ENCODE data around the gene LDLR. TPM values are rescaled to one million over a fixed set of nuclear protein-coding genes. Genes with fewer than 3 reads are reported as not detected.
A peak's percentile ranks its signal among the peaks of the same experiment; 100 is the strongest.
"Not testable (repeated sequence)": the region's sequence is repeated elsewhere in the genome, so short reads cannot be mapped to it uniquely, and the experiment has no call there.

LDLR gene
- total RNA-seq, 1 experiment from 2014 or later: 127 TPM

GRCh38 chr19:11093689-11094238, 4.5 kb downstream of the LDLR start:
- ChIA-PET CTCF (interaction anchor here (0.5 to 2.3 kb wide), 10 partner anchors 8 to 852 kb away, joined by 3 to 11 read pairs (median 3); no protein-coding TSS in a partner anchor), POLR2A (interaction anchor here (0.7 to 5.4 kb wide), 5 partner anchors 7 to 59 kb away, joined by 3 to 73 read pairs (median 5); partner anchors contain the start of gene LDLR)
- H3K27ac Mint-ChIP-seq (ENCODE audit: low read depth, unreplicated experiment): peak overlapping the region; percentile 99
- TF ChIP-seq CTCF (IDR thresholded peaks at IDR 0.05; ENCODE audit: unreplicated experiment): no peak
- peaks cover 21% of the 10 kb centered on the region for H3K4me1 Mint-ChIP-seq (ENCODE audit: insufficient read depth, unreplicated experiment)
- H3K4me3 Mint-ChIP-seq (ENCODE audit: unreplicated experiment): peak overlapping the region; percentile 92
- BruUV-seq (replicated peaks): no TSS peak
- DNase-seq (ENCODE audit: unreplicated experiment): no peak
- no peaks in the 10 kb centered on the region for H3K27me3 Mint-ChIP-seq (ENCODE audit: insufficient read depth, unreplicated experiment)
- no peaks in the 10 kb centered on the region for H3K9me3 Mint-ChIP-seq (ENCODE audit: unreplicated experiment)
- intact Hi-C loops (cut with micrococcal nuclease): no loop called here
- H3K36me3 Mint-ChIP-seq (ENCODE audit: insufficient read depth, unreplicated experiment): peaks cover 91% of the 10 kb centered on the region

GRCh38 chr19:11094520-11094894, 5.2 kb downstream of the LDLR start:
- ChIA-PET POLR2A (interaction anchor here (0.9 to 5.4 kb wide), 11 partner anchors 8 to 233 kb away, joined by 3 to 73 read pairs (median 5); partner anchors contain the start of genes LDLR and SMARCA4), CTCF (interaction anchor here (0.6 to 2.3 kb wide), 6 partner anchors 9 to 159 kb away, joined by 3 to 11 read pairs (median 4); no protein-coding TSS in a partner anchor)
- Mint-ChIP-seq H3K9me3 (ENCODE audit: unreplicated experiment) (no peaks in the 10 kb centered on the region), H3K4me1 (ENCODE audit: insufficient read depth, unreplicated experiment) (peaks cover 21% of the 10 kb centered on the region), H3K27ac (ENCODE audit: low read depth, unreplicated experiment) (peak overlapping the region; percentile 95), H3K4me3 (ENCODE audit: unreplicated experiment) (peak overlapping the region; percentile 92), H3K36me3 (ENCODE audit: insufficient read depth, unreplicated experiment) (peaks cover 94% of the 10 kb centered on the region), H3K27me3 (ENCODE audit: insufficient read depth, unreplicated experiment) (no peaks in the 10 kb centered on the region)
- intact Hi-C loops (cut with micrococcal nuclease): no loop called here
- TSS peak; percentile 11 for BruUV-seq (replicated peaks)
- TF ChIP-seq CTCF (IDR thresholded peaks at IDR 0.05; ENCODE audit: unreplicated experiment): no peak
- no peak for DNase-seq (ENCODE audit: unreplicated experiment)

- Mint-ChIP-seq H3K4me3 (ENCODE audit: unreplicated experiment) (peak overlapping the region; percentile 92), H3K36me3 (ENCODE audit: insufficient read depth, unreplicated experiment) (peaks cover 94% of the 10 kb centered on the region), H3K27me3 (ENCODE audit: insufficient read depth, unreplicated experiment) (no peaks in the 10 kb centered on the region), H3K4me1 (ENCODE audit: insufficient read depth, unreplicated experiment) (peaks cover 26% of the 10 kb centered on the region), H3K9me3 (ENCODE audit: unreplicated experiment) (no peaks in the 10 kb centered on the region), H3K27ac (ENCODE audit: low read depth, unreplicated experiment) (peak overlapping the region; percentile 95)
- BruUV-seq (replicated peaks): no TSS peak
- ChIA-PET POLR2A (interaction anchor here (0.6 to 5.4 kb wide), 7 partner anchors 9 to 165 kb away, joined by 3 to 73 read pairs (median 4); partner anchors contain the start of genes LDLR and SMARCA4), CTCF (interaction anchor here (2.6 kb wide), 1 partner anchor 61 kb away, joined by 11 read pairs; no protein-coding TSS in a partner anchor)
- intact Hi-C loops (cut with micrococcal nuclease): no loop called here
- TF ChIP-seq CTCF (IDR thresholded peaks at IDR 0.05; ENCODE audit: unreplicated experiment): no peak
- DNase-seq (ENCODE audit: unreplicated experiment): peak; percentile 88
Observed at GRCh38 chr19:11096210-11096841, 7.1 kb downstream of the LDLR start.

- H3K4me3 Mint-ChIP-seq (ENCODE audit: unreplicated experiment); BruUV-seq (replicated peaks); intact Hi-C loops (cut with micrococcal nuclease); H3K9me3 Mint-ChIP-seq (ENCODE audit: unreplicated experiment); H3K27me3 Mint-ChIP-seq (ENCODE audit: insufficient read depth, unreplicated experiment); DNase-seq (ENCODE audit: unreplicated experiment): not testable (repeated sequence)
- H3K36me3 Mint-ChIP-seq (ENCODE audit: insufficient read depth, unreplicated experiment): peaks cover 94% of the 10 kb centered on the region
- peaks cover 26% of the 10 kb centered on the region for H3K4me1 Mint-ChIP-seq (ENCODE audit: insufficient read depth, unreplicated experiment)
- peak overlapping the region; percentile 95 for H3K27ac Mint-ChIP-seq (ENCODE audit: low read depth, unreplicated experiment)
- ChIA-PET POLR2A (interaction anchor here (1.1 to 5.4 kb wide), 4 partner anchors 7 to 62 kb away, joined by 4 to 73 read pairs (median 6); partner anchors contain the start of gene LDLR), CTCF (interaction anchor here (0.8 to 2.6 kb wide), 3 partner anchors 29 to 62 kb away, joined by 3 to 11 read pairs (median 3); no protein-coding TSS in a partner anchor)
Observed at GRCh38 chr19:11097367-11097766, 8.1 kb downstream of the LDLR start.

Measured in MCF 10A (cell line).